Activated T-helper 1 cell treated with anti-CD3 and anti-CD28 coated beads, Interleukin-12 subunit alpha, Interleukin-12 subunit beta, Interleukin-2, Interleukin-4 antibody, amounts not matched to agents 30 ng/mL and 10 ng/mL and 1 ng/mL, durations not matched to agents 14 hours and 24 hours and 36 hours (primary cell): ENCODE results near the gene CNTD1. TPM values are rescaled to one million over a fixed set of nuclear protein-coding genes. Genes with fewer than 3 reads are reported as not detected.
"Not testable (repeated sequence)": the region's sequence is repeated elsewhere in the genome, so short reads cannot be mapped to it uniquely, and the experiment has no call there.

Source experiments
- DNase-seq: peaks from one replicate; pipeline ENCODE4 v3.0.0; 2021; ENCODE audit warnings: low spot score
- H3K27ac Mint-ChIP-seq: one replicate; pipeline ENCODE4 v1.8.0; 2021; ENCODE audit warnings: mild to moderate bottlenecking, mixed read lengths
- H3K27me3 Mint-ChIP-seq: one replicate; pipeline ENCODE4 v1.8.0; 2022; ENCODE audit warnings: mild to moderate bottlenecking, moderate library complexity, mixed read lengths; ENCODE audit not compliant: insufficient read depth
- H3K36me3 Mint-ChIP-seq: one replicate; pipeline ENCODE4 v1.8.0; 2021; ENCODE audit warnings: low read depth, mixed read lengths
- H3K4me1 Mint-ChIP-seq: one replicate; pipeline ENCODE4 v1.8.0; 2021; ENCODE audit warnings: low read depth, mixed read lengths
- H3K4me3 Mint-ChIP-seq: one replicate; pipeline ENCODE4 v1.8.0; 2021; ENCODE audit warnings: mild to moderate bottlenecking, moderate library complexity, mixed read lengths
- H3K9me3 Mint-ChIP-seq: one replicate; pipeline ENCODE4 v1.8.0; 2021; ENCODE audit warnings: mixed read lengths
- intact Hi-C: fragments of 100-400 bp; cut with micrococcal nuclease; formaldehyde crosslinking; loops from one replicate; pipeline ENCODE4 v1.15.1; 2024
- total RNA-seq: library from RNA; stranded (reverse); gene quantifications from 2 replicates; pipeline ENCODE4 v1.2.3, GENCODE V29; 2022

Gene CNTD1
- total RNA-seq, 1 donor from 2014 or later = not detected

DNA sequence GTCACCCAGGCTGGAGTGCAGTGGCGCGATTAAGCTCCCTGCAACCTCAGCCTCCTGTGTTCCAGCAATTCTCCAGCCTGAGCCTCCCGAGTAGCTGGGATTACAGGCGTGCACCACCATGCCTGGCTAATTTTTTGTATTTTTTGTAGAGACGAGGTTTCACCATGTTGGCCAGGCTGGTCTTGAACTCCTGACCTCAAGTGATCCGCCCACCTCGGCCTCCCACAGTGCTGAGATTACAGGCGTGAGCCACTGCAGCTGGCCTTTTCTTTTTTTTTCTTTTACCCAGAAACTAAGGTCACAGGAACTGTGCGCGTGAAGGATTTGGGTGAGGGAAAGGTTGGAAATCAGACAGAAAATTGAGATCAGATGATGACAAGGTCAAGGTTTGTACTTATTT lies 28.7 kb upstream of the CNTD1 start:
- DNase-seq, H3K27me3 Mint-ChIP-seq, H3K36me3 Mint-ChIP-seq, H3K27ac Mint-ChIP-seq, H3K4me3 Mint-ChIP-seq, H3K9me3 Mint-ChIP-seq: not testable (repeated sequence)
- intact Hi-C loops = loop anchor here (5.0 kb wide), 1 partner anchor 93 kb away; the partner anchor contains the start of gene PLEKHH3
- peaks cover 27% of the 10 kb centered on the region for H3K4me1 Mint-ChIP-seq

GRCh38 chr17:42772945-42773289 lies 25.7 kb upstream of the CNTD1 start:
- Mint-ChIP-seq H3K27ac (peak overlapping the region; percentile 96), H3K27me3 (peaks cover 3% of the 10 kb centered on the region), H3K36me3 (peaks cover 27% of the 10 kb centered on the region), H3K9me3 (no peaks in the 10 kb centered on the region), H3K4me1 (peaks cover 27% of the 10 kb centered on the region), H3K4me3 (peak overlapping the region; percentile 99)
- DNase-seq = no peak
- intact Hi-C loops = loop anchor here (1.0 to 5.0 kb wide), 6 partner anchors 10 to 225 kb away; partner anchors contain the start of genes BECN1, CNTD1, COA3 and EZH1

DNA sequence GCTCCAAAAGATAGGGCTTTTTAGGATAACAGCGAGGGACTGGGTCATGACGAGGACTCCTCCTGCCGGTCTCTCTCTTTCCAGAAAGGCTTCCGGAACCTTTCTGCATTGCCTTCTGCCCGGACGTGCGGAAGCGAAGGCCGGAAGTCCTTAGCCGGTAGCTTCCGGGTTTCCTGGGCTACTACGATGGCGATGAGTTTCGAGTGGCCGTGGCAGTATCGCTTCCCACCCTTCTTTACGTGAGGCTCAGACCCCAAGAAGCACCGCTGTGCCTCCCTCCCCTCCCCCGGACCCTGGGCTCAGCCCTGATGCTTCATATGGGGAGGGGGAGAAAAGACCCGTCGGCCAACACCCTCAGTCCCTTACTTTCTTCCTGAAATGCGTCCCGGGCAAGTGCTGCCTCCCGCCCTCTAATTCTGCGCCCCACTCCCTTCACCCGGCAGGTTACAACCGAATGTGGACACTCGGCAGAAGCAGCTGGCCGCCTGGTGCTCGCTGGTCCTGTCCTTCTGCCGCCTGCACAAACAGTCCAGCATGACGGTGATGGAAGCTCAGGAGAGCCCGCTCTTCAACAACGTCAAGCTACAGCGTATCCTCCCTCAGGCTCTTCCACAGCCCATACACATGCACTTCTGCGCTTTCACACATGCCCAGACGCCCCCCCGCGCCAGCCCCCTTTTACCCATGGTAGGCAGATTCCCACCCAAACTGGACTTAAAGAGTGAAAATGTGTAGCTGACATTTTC lies 25.2 kb upstream of the CNTD1 start, which contains the start of gene VPS25:
Gene VPS25 (plus strand): TSS at position 160 of the 746 bp plus-strand sequence. CDS start 27 bp downstream, at position 187.
- peak within 1 kb of the TSS; percentile 96 for H3K27ac Mint-ChIP-seq
- no peaks in the 10 kb centered on the region for H3K27me3 Mint-ChIP-seq
- H3K36me3 Mint-ChIP-seq = peaks cover 32% of the 10 kb centered on the region
- intact Hi-C loops = loop anchor here (1.0 to 5.0 kb wide), 6 partner anchors 10 to 225 kb away; partner anchors contain the start of genes BECN1, CNTD1, COA3 and EZH1
- peaks cover 27% of the 10 kb centered on the region for H3K4me1 Mint-ChIP-seq
- DNase-seq = peak; percentile 71
- no peaks in the 10 kb centered on the region for H3K9me3 Mint-ChIP-seq
- H3K4me3 Mint-ChIP-seq = peak within 1 kb of the TSS; percentile 99

DNA sequence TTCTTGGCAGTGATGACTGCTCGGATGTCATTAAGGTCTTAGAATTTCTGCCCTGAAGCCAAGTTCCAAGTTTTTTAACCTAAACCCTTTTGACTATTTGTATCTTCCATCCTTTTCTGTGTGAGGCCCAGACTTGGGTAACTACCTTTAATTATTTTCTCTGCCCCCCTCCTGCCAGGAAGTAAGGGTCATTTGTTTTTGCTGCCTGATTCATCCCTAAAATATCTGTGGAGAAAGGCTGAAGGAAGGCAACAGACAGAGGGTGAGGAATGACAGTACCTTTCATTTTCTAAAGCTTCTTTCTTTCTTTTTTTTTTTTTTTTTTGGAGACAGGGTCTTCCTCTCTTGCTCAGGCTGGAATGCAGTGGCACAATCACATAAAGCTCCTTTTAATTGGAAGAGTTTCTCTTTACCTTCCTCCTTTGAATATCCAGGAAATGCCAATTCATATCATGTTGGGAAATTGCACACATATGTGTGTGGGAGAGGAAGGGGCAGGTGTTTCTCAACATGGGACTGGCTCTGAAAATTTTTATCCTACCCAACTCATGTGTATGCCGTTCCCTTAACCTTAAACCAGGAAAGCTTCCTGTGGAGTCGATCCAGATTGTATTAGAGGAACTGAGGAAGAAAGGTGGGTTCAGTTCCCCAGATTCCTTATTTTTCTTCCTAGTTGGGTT lies 24.5 kb upstream of the CNTD1 start:
- Mint-ChIP-seq H3K27me3 (no peaks in the 10 kb centered on the region), H3K36me3 (peaks cover 39% of the 10 kb centered on the region), H3K4me3 (peak overlapping the region; percentile 99), H3K27ac (peak overlapping the region; percentile 96), H3K4me1 (peaks cover 27% of the 10 kb centered on the region), H3K9me3 (no peaks in the 10 kb centered on the region)
- no peak for DNase-seq
- intact Hi-C loops = loop anchor here (5.0 kb wide), 1 partner anchor 97 kb away; the partner anchor contains the start of gene PLEKHH3

GRCh38 chr17:42775534-42776098 lies 23.0 kb upstream of the CNTD1 start:
- Mint-ChIP-seq H3K4me3 (peak overlapping the region; percentile 99), H3K4me1 (peaks cover 27% of the 10 kb centered on the region), H3K27me3 (peaks cover 6% of the 10 kb centered on the region), H3K27ac (no peak overlapping the region), H3K36me3 (peaks cover 48% of the 10 kb centered on the region), H3K9me3 (no peaks in the 10 kb centered on the region)
- no peak for DNase-seq
- intact Hi-C loops = no loop called here

- Mint-ChIP-seq H3K27ac (no peak overlapping the region), H3K36me3 (peaks cover 46% of the 10 kb centered on the region)
Measured at GRCh38 chr17:42778570-42778969, 20.1 kb upstream of the CNTD1 start.

GRCh38 chr17:42779304-42779935 lies 19.2 kb upstream of the CNTD1 start:
- Mint-ChIP-seq H3K9me3 (no peaks in the 10 kb centered on the region), H3K36me3 (peaks cover 41% of the 10 kb centered on the region), H3K4me1 (peaks cover 8% of the 10 kb centered on the region), H3K27ac (no peak overlapping the region), H3K4me3 (no peak overlapping the region), H3K27me3 (peaks cover 37% of the 10 kb centered on the region)
- intact Hi-C loops = no loop called here
- no peak for DNase-seq

More at GRCh38 chr17:42778570-42778969, 20.1 kb upstream of the CNTD1 start:
- intact Hi-C loops = no loop called here
- Mint-ChIP-seq H3K9me3 (no peaks in the 10 kb centered on the region), H3K27me3 (peaks cover 29% of the 10 kb centered on the region), H3K4me3 (no peak overlapping the region), H3K4me1 (peaks cover 15% of the 10 kb centered on the region)
- no peak for DNase-seq

DNA sequence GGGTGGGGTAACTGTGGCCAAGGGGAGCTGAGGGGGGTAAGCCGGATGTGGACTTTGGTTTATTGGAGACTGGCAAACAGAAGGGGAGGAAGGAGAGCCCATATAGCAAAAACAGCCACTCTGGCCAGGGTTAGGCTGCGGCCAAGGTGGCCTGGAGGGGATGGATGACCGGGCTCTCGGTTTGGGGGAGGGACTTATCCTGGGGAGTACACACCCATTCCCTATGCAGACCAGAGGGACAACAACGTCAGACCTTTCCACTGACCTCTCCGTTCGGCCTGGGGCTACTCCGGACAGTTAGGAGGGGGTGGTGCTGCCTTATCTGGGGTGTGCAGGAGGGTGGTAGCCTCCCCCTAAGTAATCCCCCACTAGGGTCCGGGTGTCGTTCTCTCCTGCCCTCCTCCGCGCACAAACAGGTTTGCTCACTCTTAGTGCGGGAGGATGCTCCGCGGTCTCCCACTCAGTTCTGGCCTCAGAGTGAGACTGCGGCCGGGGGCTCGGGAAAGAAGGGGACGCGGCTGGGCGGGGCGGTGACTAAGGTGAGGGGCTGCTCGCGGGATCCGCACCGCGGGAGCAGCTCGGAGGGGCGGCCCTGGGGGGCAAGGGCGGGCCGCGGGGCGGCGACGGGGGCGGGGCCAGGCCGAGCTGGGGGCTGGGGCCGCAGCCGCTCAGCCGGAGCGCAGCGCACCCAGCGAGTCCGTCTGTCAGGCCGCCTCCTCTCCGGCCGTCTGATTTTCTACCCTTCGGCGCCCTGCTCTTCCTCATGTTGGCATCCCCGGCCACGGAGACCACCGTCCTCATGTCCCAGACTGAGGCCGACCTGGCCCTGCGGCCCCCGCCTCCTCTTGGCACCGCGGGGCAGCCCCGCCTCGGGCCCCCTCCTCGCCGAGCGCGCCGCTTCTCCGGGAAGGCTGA lies 18.5 kb upstream of the CNTD1 start, which contains the start of gene WNK4:
Gene WNK4 (plus strand): TSS at position 675 of the 915 bp plus-strand sequence. CDS start 89 bp downstream, at position 764.
- Mint-ChIP-seq H3K9me3 (no peaks in the 10 kb centered on the region), H3K27ac (no peak within 1 kb of the TSS), H3K36me3 (peaks cover 37% of the 10 kb centered on the region), H3K27me3 (peaks cover 43% of the 10 kb centered on the region), H3K4me1 (peaks cover 12% of the 10 kb centered on the region), H3K4me3 (no peak within 1 kb of the TSS)
- intact Hi-C loops = loop anchor here (5.0 kb wide), 1 partner anchor 108 kb away; no protein-coding TSS in a partner anchor
- DNase-seq = no peak

DNA sequence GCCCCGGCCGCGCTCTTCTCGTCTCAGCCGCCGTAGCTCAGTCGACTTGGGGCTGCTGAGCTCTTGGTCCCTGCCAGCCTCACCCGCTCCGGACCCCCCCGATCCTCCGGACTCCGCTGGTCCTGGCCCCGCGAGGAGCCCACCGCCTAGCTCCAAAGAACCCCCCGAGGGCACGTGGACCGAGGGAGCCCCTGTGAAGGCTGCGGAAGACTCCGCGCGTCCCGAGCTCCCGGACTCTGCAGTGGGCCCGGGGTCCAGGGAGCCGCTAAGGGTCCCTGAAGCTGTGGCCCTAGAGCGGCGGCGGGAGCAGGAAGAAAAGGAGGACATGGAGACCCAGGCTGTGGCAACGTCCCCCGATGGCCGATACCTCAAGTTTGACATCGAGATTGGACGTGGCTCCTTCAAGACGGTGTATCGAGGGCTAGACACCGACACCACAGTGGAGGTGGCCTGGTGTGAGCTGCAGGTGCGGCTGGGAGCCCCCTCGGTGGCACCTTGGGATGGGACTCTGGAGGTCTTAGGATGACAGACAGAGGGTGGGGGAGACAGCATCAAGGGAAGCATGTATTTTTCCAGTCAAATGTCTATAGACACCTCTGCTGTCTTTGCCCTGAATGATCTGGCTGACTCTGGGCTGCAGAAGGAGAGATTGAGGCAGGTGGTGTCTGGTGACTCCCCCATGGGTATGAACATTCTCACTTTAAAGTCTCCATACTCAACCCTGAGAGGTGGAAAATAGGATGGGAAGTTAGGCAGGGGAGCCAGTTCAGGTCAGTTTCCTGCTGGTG lies 17.6 kb upstream of the CNTD1 start:
- H3K9me3 Mint-ChIP-seq = no peaks in the 10 kb centered on the region
- no peak overlapping the region for H3K4me3 Mint-ChIP-seq
- no peak for DNase-seq
- intact Hi-C loops = loop anchor here (5.0 kb wide), 1 partner anchor 109 kb away; no protein-coding TSS in a partner anchor
- H3K4me1 Mint-ChIP-seq = peaks cover 12% of the 10 kb centered on the region
- peaks cover 50% of the 10 kb centered on the region for H3K27me3 Mint-ChIP-seq
- no peak overlapping the region for H3K27ac Mint-ChIP-seq
- peaks cover 35% of the 10 kb centered on the region for H3K36me3 Mint-ChIP-seq

DNA sequence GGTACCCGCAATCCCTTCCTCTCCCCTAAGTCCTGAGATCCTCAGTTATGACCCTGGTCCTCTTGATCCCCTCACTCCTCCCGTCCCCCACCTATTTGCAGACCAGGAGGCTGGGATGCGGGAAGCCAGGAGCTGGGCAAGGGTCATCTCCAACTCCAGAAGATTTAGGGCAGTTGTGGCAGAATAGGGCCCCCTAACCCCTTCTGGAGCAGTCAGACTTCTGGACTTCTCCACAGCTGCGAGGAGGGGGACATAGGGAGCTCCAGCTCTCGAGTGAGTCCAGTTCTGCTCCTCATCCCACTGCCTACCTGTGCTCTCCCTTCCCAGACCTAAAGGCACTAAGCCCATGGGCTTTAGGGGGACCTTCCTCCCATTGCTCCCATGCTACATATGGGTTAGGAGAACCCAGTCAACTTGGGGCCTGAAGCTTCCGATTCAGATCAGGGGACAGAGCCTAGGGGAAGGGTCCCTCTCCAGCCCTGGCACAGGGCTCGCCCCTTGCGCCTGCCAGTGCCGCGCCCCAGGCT lies 17.0 kb upstream of the CNTD1 start:
- Mint-ChIP-seq H3K4me1 (peaks cover 12% of the 10 kb centered on the region), H3K27ac (no peak overlapping the region), H3K27me3 (peaks cover 56% of the 10 kb centered on the region), H3K36me3 (peaks cover 32% of the 10 kb centered on the region), H3K4me3 (no peak overlapping the region), H3K9me3 (no peaks in the 10 kb centered on the region)
- intact Hi-C loops = loop anchor here (5.0 kb wide), 1 partner anchor 109 kb away; no protein-coding TSS in a partner anchor
- no peak for DNase-seq
